Panc1 (cell line): ENCODE data around the gene ERI2.

Experiments
- CTCF ChIP-seq: fragments of 450-650 bp; IDR thresholded peaks from 2 replicates; pipeline ENCODE4 v1.5.1; 2017; ENCODE audit warnings: mild to moderate bottlenecking
- POLR2AphosphoS5 ChIP-seq: IDR thresholded peaks from 2 replicates; pipeline ENCODE4 v1.6.1; 2012; ENCODE audit warnings: mild to moderate bottlenecking, low read depth, low read length, moderate library complexity
- REST ChIP-seq, 2 experiments: IDR thresholded peaks; 2 replicates each; pipeline ENCODE4 v1.6.1; 2011 to 2012; ENCODE audit warnings: low read depth in 2 of 2, control low read depth in 1 of 2, low read length in 1 of 2, mild to moderate bottlenecking in 1 of 2, moderate library complexity in 1 of 2; ENCODE audit not compliant: insufficient read depth in 1 of 2

DNA sequence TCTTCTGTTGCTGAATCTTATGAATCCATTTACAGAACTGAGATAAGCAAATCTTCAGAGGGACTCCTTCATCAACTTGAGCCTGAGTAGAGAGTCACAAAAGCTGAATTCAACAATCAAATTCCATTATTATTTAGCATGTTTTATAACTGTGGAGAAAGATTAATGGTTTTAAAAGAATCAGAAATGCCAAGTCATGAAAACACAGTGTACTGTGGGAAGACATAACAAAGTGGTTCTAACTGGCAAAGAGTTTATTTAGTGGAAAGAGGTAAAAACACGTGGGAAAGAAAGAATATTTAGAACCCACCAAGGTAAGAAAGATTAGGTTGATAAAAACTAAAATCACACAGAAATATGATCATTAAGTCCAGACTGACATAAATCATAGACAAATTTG is 5.0 kb downstream of the ERI2 start:
- TF ChIP-seq CTCF (no peak), REST (IDR thresholded peaks at IDR 0.05; ENCODE audit: insufficient read depth in 1 of 2, low read depth in 2 of 2, low read length in 1 of 2) (no peak), POLR2AphosphoS5 (no peak)
